DMS53 treated with DMSO at 0.1 percent for 48 hours (cell line): ENCODE results near the gene CARS1.
"Not testable (repeated sequence)": the region's sequence is repeated elsewhere in the genome, so short reads cannot be mapped to it uniquely, and the experiment has no call there.

Experiments
- DNase-seq: peaks from one replicate; lab custom pipeline; 2025; ENCODE audit not compliant: unreplicated experiment; lab: John Stamatoyannopoulos, UW

Gene CARS1

DNA sequence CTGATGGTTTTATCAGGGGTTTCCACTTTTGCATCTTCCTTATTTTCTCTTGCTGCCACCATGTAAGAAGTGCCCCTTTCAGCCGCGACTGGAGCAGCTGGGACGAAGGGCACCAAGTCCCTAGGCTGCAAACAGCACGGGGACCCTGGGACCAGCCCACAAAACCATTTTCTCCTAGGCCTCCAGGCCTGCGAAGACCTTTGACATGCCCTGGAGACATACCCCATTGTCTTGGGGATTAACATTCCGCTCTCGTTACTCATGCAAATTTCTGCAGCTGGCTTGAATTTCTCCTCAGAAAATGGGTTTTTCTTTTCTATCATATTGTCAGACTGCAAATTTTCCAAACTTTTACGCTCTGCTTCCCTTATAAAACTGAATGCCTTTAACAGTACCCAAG, 6.7 kb upstream of the CARS1 start:
- DNase-seq = not testable (repeated sequence)

DNA sequence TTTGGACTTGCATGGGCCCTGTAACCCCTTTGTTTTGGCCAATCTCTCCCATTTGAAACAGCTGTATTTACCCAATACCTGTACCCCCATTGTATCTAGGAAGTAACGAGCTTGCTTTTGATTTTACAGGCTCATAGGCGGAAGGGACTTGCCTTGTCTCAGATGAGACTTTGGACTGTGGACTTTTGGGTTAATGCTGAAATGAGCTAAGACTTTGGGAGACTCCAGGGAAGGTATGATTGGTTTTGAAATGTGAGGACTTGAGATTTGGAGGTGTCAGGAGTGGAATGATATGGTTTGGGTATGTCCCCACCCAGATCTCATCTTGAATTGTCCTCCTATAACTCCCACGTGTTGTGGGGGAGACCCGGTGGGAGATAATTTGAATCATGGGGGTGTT, 6.2 kb upstream of the CARS1 start:
- not testable (repeated sequence) for DNase-seq

DNA sequence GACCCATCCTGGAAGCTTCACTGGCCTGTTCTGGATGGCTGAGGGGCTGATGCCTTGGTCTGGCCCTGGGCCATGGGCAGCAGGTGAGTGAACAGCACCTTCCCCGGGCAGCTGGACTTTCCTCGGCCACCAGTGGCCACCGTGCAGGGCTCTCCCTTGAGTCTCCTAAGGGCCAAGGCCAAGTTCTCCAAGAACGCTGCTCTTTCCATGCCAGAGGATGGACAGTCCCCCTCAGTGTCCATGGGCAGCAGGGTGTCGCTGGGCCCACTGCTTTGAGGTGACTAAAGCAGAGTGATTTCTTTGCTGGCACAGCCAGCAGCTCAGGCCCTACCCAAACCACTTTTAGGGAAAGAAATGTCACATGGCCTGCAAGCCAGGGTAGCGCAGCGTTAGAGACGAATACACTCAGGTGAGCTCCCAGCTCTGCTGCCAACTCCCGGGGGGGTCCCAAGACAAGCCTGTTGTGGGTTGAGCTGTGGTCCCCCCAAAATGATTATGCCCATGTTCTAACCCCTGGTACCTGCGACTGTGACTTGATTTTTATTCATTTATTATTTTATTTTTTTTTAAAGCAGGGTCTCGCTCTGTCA, 3.3 kb upstream of the CARS1 start:
- no peak for DNase-seq

DNA sequence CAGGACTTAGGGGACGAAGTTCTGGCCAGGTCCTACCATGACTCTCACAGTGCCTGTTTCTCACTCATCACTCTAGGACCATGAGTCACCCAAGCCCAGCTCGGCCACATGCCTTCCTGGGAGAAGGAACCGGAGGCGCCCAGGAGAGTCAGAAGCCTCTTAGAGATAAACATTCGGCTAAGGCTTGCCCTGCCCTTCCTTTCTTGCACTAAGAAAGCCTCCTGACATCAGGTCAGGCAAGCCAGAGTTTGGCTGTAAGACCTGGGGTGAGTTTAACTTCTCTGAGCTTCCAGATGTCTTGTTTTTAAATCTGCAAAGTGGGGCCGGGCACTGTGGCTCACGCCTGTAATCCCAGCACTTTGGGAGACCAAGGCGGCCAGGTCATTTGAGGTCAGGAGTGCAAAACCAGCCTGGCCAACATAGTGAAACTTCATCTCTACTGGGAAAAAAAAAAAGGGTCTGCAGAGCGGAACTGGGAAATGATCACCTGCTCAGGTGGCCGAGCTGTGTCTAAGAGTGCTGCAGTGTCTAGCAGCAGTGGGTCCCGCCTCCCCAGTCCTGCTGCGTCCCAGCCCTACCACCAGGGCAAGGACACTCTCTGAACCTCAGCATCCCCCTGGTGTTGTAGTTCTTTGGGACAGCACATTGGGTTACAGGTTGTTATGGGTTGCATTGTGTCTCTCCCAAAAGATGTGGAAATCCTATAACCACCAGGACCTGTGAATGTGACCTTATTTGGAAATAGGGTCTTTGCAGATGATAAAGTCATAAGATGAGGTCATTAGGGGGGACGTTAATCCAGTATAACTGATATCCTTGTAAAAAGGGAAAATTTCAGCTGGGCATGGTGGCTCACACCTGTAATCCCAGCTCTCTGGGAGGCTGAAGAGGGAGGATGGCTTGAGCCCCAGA, 1.8 kb upstream of the CARS1 start:
- DNase-seq = no peak

DNA sequence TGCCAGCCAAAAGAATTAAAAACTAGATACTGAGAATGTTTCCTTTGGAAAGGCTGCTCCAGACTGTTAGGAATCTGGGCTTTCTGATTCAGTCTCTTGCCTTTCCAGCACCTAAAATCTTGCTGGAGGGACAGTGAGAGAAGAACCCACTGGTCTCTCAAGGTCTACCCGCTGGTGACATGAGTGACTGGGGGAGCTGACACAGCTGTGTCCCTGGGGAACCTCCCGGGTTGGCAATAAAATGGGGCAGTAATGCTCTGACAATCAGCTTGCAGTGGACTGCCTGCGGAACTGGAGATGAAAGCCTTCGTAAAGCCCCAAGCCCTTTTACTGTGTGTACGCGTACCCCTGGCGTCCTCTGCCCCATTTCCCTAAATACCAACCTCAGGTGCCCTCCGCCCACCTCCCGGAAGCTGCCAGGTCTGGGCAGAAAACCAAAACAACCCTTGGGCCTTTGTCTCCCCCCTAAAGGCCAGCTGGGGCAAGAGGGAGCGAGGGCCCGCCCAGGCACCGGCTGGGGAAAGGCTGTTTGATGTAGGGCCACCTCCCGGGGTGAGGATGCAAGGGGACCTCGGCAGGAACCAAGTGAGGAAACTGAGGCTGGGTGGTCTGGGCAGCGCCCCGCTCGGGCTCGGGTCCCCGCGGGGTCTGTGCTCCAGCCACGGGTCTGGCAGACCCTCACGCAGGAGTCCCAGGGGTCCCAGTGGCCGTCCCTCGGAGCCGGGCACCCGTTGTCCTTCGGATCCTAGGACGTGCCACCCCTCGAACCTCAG, 741 bp downstream of the CARS1 start:
- DNase-seq = no peak

DNA sequence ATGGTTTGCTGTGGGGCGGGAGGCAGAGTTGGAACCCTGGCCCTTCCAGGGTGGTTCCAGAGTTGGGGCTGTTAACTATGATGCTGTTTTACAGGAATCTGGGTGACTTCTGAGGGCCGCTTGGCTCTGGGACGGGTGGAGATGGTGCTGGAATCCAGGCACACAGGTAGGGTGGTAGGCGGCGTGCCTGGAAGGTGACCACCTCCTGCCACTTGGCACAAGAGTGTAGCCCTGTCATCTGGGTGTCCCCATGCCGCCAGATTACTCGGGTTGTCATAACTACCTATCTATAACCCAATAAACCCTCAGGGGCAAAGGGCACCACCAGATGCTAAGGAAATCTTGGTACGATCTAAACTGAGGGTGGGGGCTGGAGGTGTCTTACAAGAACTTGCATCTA, 1.3 kb downstream of the CARS1 start:
- no peak for DNase-seq

DNA sequence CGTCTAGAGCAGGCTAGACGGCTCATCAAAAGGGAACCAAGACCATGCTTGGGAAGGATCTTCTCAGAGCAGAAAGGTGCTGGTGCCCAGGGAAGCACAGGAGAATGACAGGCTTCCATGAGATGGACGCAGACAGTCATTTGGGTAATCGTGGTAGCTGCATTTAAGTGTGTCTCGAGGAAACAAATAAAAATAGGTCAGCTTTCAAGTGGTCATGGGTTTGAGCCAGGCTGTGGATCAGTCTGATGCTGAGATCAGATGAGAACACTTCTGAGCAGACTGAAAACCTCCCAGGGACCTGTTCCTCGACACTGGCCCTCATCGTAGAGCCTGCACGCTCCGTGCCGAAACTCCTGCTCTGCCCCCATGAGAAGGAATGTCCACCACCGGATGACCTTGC, 4.7 kb downstream of the CARS1 start:
- no peak for DNase-seq

DNA sequence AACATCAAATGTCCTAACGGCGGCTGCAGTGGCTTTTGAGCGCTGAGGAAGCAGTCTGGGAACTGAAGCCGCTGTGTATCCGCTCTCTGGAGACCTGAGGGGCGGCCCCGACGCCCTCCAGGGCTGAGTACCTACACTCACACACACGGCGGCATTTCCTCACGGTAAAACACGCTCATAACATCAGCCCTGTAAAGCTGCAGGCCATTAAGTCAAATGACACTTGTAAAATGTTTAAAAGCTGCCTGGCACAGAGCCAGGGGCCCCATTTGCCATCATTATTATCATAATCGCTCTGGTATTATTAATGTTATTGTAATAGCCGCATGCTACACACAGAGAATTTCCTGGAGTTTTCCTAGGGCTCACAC, 5.1 kb downstream of the CARS1 start:
- DNase-seq = no peak

DNA sequence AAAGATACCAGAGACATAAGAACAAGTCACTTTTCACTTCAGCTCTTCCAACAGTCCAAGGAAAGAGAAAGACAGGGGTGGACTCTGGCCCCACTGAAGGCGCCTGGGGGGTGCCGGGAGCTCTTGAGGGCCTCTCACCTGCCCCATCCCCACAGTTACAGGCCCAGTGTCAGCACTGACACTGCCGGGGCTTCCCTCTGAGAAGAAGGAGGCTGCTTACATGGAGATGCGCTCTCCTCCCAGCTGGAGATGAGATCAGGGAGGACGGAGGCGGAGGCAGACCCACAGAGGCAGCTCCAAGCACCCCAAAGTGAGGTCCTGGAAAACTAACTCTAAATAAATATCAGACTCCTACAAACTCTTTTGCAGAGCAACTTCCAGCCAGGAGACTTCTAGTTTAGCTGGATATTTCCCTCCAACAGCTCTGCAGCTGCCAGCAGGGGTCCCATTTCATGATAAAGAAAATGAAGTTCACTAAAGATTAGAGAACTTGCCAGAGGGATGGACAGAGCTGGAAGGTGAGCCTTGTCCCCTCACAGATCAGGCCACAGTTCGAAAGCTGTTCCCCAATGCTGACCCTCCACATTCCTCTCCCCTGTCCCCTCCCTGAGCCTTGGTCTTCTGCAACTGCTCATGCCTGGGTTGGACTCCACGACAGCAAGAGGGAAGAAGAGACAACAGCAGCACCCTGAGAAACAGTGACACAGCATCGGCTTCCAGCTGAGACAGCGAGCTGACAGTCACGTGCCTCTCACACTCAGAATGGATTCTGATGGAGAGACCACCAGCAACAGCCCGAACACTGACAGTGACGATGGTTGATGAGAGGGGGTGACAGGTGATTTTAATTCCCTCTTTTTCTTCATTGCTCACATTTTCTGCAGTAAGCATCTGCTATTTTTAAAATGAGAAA, 5.8 kb downstream of the CARS1 start:
- no peak for DNase-seq

DNA sequence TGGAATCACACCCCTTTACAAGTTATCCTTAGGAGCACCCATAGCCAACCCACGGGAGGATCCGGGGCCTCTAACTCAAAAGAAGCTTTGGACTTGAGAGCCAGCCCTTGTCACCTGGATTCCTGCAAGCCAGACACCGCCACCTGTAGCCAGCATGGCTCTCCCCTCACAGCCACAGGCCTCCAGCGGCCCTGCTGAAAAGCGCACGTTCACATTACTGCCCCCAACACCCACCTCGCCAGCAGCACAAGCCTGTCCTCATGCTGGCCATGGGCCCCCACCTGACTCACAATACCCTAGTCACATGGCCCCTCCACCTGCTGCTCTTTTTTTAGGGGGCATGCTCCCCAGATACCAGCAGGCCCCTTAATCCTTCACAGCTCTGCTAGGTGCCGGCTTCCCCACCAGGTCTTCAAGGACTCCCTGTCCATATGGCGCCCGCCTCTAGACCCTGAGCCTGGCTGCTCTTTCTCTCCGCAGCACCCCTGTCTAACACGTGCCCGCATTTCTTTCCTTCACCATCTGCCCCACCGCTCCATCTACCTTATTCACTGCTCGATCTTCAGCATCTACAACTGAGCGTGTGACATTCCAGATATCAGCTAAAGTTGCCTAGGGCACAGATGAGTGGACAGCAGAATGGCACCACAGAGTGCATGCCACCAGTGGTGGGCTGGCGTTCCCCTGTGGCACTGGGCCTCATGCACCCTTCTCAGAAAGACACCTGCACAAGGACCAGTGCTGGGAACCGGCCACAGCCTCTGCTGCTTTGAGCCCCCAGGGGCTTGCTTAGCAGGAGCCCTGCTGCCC, 6.6 kb downstream of the CARS1 start:
- DNase-seq = no peak

DNA sequence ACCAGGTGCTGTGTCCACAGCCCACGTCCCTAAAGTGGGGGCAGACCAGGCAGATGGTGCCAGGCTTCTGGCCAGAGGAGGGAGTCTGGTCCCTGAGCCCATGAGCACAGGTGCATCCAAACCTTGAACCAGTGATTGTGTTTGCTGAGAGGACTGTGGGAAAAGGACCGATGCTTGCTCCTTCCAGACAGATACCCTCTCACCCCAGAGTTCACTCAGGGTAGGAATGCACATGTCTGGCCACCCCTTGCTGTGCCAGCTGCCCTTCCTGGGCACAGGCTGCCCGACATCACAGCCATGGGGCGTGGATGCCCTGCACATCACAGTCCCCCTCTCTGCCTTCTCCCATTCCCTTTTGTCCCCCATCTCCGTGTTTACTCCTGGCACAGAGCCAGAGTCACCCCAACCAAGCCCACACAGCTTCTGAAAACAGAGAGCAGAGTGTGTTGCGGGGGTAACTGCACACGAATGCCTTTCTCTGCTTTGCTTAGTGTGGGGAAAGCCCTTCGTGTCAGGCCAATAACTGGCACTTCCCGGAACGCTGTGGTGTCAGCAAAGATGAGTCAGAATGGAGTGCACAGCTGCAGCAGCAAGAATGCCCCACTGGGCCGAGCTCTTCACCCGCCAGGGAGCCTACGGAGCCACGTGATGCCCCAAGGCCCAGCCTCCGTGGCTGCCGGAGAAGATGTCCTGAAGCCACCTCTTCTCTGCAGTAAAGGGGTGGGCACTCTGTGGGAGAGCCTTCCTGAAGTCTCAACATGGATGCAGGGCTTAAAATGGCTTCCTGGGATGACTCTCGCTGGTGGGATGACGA, 7.6 kb downstream of the CARS1 start:
- DNase-seq = peak; percentile 78

DNA sequence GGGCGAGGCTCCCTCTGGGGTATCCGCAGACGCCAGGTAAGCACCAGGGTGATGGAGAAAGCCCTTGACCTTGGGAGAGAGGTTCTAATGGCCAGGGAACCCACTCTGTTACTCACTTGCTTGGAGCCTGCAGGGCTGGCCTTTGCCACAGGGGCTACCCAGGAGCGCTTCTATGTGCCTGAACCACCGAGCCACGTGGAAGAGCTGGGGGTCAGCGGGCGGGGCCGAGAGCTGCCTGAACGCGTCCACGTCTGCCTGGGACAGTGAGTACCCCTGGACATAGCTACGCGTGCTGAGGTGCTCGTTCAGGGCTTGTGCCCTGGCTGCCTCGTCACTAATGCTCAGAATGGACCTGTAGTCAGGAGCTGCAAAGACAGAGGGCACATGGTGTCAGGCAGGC, 9.6 kb downstream of the CARS1 start:
- DNase-seq = no peak

DNA sequence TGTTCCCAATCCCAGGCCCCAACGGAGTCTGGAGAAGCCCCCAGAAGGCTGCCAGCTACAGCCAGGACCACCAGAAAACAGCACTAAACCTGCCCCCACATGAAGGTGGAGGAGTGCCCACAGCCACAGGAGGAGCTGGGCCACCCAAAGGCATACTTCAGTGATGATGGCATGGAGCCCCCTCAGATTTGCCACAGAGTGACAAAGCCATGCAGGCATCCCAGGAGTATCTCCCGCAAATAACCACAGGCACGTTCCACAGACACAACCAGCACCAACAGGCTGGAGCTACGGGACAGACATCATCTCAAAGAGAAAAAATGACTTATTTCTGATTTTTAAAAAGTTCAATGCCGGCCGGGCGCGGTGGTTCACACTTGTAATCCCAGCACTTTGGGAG, 10.6 kb downstream of the CARS1 start:
- DNase-seq = no peak

DNA sequence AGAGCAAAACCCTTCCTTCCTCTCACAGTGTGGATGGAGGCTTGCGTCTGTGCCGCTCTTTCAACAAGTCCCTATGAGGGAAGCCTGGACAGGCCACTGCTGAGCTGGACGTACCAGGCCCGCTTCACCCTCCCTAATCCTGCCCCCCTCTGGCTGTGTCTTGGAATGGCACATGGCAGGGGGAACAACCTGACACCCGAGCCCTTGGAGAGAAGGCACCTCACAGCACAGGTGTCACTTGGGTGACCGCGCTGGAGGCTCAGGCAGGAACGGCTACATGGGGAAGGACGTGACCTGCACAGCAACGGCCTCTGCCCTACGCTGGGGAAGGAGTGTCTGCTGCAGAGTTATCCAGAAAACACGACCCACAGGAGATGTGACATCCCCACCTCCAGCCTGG, 11.0 kb downstream of the CARS1 start:
- no peak for DNase-seq

DNA sequence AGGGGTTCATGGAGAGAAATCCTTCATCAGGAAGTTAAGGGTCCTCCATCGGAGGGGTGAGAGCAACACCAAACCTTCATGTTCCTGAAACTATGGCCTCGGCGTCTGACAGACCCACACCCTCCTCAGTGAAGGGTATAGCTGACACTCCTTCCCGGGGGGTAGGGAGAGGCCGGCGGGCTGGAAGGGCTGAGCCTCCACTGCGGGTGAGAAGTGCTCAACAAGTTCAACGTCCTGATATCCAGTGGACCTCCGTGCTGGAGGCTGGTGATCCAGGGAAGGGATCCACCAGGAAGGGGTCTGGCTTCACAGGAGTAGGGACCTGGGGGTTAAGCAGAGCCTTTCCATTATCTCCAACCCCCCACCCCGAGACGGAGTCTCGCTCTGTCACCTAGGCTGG, 12.3 kb downstream of the CARS1 start:
- DNase-seq = no peak

DNA sequence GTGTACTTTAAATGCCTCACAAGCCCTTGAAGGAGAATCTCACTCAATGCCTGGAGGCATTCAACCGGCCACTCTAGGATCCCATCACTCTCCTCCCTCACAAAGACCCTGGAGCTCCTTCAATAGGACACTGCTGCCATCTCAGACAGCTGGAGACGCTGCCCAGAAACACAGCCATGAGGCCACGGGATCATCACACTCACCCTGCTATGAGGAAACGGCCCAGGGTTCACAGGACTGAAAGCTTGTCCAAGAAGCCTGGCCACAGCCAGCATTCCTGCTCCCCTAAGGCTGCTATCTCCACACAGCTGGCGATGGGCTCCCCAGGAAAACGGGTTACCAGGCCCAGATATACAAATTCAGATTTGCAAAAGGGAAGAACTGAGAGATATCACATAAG, 13.2 kb downstream of the CARS1 start:
- no peak for DNase-seq

DNA sequence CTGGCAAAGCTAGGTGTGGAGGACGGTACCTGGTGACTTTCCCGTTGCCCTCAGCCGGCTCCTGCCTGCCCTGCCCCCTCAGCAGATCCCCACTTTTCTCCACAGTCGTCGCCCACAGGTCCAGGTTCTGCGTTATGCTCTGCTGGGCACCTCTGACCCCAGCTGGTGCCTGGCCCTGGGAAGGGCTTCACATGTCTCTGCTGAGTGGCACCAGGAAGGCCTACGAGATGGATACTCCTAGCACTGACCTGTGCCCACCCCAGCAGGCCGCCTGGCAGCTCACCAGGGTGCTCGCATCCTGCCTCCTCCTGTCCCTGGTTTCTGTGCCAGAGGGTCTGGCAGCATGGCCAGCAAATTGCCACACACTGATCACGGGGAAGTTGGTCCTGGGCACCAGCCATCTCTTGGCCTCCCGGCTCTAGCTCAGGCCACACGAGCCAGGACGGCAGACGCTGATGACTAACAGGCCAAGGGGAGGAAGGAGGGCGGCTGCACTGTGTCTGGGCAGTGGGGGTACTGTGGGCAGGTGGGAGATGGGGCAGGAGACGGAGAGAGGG, 13.8 kb downstream of the CARS1 start:
- DNase-seq = no peak

DNA sequence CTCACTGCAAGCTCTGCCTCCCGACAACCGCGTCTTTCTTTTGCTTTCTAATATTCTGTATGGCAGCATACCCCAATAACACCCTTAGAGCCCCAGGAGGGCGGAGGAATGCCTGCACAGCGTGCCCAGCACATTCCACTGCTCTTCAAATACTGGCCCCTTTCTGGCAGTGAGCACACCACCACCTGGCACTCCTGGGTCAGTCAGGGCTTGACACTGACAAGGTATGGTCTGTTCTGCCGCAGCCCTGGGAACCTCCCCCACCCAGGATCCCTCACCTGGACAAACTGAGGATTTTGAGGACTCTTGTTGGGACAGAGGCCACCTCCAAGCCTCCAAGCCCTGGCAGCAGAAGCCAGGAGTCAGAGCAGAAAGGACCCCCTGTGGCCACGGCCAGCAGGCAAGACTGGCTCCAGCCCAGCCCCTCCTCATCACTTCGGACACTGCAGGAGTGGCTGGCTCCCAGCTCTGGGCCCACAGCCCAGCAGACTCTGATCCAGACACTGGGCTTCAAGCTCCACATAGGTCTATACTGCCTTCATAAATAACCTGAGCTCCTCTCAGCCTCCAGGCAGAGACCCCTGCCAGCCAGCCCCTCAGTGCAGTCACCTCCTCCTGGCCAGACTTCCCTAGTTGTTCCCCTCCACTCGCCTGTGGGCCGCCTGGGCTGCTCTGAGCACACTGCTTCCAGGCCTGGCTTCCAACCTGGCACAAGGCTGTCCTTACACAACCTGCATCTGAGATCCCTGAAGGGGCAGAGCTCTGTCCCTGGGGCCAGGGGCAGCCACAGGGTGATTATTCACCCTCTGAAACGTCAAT, 14.5 kb downstream of the CARS1 start:
- DNase-seq = no peak
